ENCODE measurements around the gene VCX3A. TPM values are rescaled to one million over a fixed set of nuclear protein-coding genes. Genes with fewer than 3 reads are reported as not detected.

Gene VCX3A
- total RNA-seq, 2 donors from 2014 or later, result 0.66 TPM; not detected in 1

GRCh38 chrX:6526564-6527136, 8.3 kb downstream of the VCX3A start:
- 89% methylated on average over 3 of the region's 3 CpGs; no CpG with 5 or more reads in 1 of the 2 experiments for WGBS, 2 experiments (ENCODE audit: insufficient coverage in 1 of 2, insufficient read length in 1 of 2)
- DNase-seq, result no peak
- H3K4me1 ChIP-seq (ENCODE audit: control insufficient read depth, insufficient read depth, low read length), result no peaks in the 10 kb centered on the region
- TF ChIP-seq CTCF (conservative IDR thresholded peaks at IDR 0.05), result no peak
- Mint-ChIP-seq H3K9me3 (no peaks in the 10 kb centered on the region), H3K4me3 (no peak overlapping the region), H3K27ac (no peak overlapping the region), H3K36me3 (ENCODE audit: low read depth) (no peaks in the 10 kb centered on the region), H3K4me1 (peaks cover 5% of the 10 kb centered on the region), H3K27me3 (ENCODE audit: insufficient read depth) (peaks cover 9% of the 10 kb centered on the region)
- no peaks in the 10 kb centered on the region for H3K27me3 ChIP-seq (ENCODE audit: control insufficient read depth, insufficient read depth, low read length, poor library complexity, severe bottlenecking)
- H3K27ac ChIP-seq (ENCODE audit: low read depth, low read length), result no peak overlapping the region
- no peaks in the 10 kb centered on the region for H3K36me3 ChIP-seq (ENCODE audit: control insufficient read depth, insufficient read depth, low read length)
- no peak overlapping the region for H3K4me3 ChIP-seq (ENCODE audit: low read length)
- H3K9ac ChIP-seq (ENCODE audit: extremely low read depth, low read length, poor library complexity, severe bottlenecking), result no peak overlapping the region
- H3K9me3 ChIP-seq (ENCODE audit: control insufficient read depth, low read length), result no peaks in the 10 kb centered on the region

- Mint-ChIP-seq H3K9me3 (peaks cover 9% of the 10 kb centered on the region), H3K4me1 (no peaks in the 10 kb centered on the region), H3K4me3 (no peak overlapping the region), H3K27ac (no peak overlapping the region), H3K36me3 (ENCODE audit: low read depth) (no peaks in the 10 kb centered on the region), H3K27me3 (ENCODE audit: insufficient read depth) (peaks cover 1% of the 10 kb centered on the region)
- no peaks in the 10 kb centered on the region for H3K27me3 ChIP-seq (ENCODE audit: control insufficient read depth, insufficient read depth, low read length, poor library complexity, severe bottlenecking)
- no peak for DNase-seq
- H3K9ac ChIP-seq (ENCODE audit: extremely low read depth, low read length, poor library complexity, severe bottlenecking), result no peak overlapping the region
- TF ChIP-seq CTCF (conservative IDR thresholded peaks at IDR 0.05), result no peak
- H3K36me3 ChIP-seq (ENCODE audit: control insufficient read depth, insufficient read depth, low read length), result no peaks in the 10 kb centered on the region
- no peaks in the 10 kb centered on the region for H3K4me1 ChIP-seq (ENCODE audit: control insufficient read depth, insufficient read depth, low read length)
- no peak overlapping the region for H3K4me3 ChIP-seq (ENCODE audit: low read length)
- 100% methylated on average over 3 of the region's 6 CpGs; no CpG with 5 or more reads in 1 of the 2 experiments for WGBS, 2 experiments (ENCODE audit: insufficient coverage in 1 of 2, insufficient read length in 1 of 2)
- H3K27ac ChIP-seq (ENCODE audit: low read depth, low read length), result no peak overlapping the region
- H3K9me3 ChIP-seq (ENCODE audit: control insufficient read depth, low read length), result no peaks in the 10 kb centered on the region
Measured at GRCh38 chrX:6517376-6517775, 17.5 kb downstream of the VCX3A start.

- Mint-ChIP-seq H3K36me3 (ENCODE audit: low read depth) (peaks cover 2% of the 10 kb centered on the region), H3K27ac (no peak overlapping the region), H3K27me3 (ENCODE audit: insufficient read depth) (no peaks in the 10 kb centered on the region), H3K9me3 (peaks cover 13% of the 10 kb centered on the region), H3K4me3 (no peak overlapping the region), H3K4me1 (peaks cover 16% of the 10 kb centered on the region)
- DNase-seq, result no peak
- no peaks in the 10 kb centered on the region for H3K36me3 ChIP-seq (ENCODE audit: control insufficient read depth, insufficient read depth, low read length)
- no peak overlapping the region for H3K9ac ChIP-seq (ENCODE audit: extremely low read depth, low read length, poor library complexity, severe bottlenecking)
- no peaks in the 10 kb centered on the region for H3K27me3 ChIP-seq (ENCODE audit: control insufficient read depth, insufficient read depth, low read length, poor library complexity, severe bottlenecking)
- H3K9me3 ChIP-seq (ENCODE audit: control insufficient read depth, low read length), result no peaks in the 10 kb centered on the region
- TF ChIP-seq CTCF (conservative IDR thresholded peaks at IDR 0.05), result no peak
- no peak overlapping the region for H3K27ac ChIP-seq (ENCODE audit: low read depth, low read length)
- WGBS, 2 experiments (ENCODE audit: insufficient coverage in 1 of 2, insufficient read length in 1 of 2), result 98 to 100% methylated on average over 3 to 4 of the region's 4 CpGs
- H3K4me3 ChIP-seq (ENCODE audit: low read length), result no peak overlapping the region
- no peaks in the 10 kb centered on the region for H3K4me1 ChIP-seq (ENCODE audit: control insufficient read depth, insufficient read depth, low read length)
Measured at GRCh38 chrX:6506444-6506843, 28.5 kb downstream of the VCX3A start.
